Activated CD4-positive, alpha-beta T cell treated with anti-CD3 and anti-CD28 coated beads, Interleukin-2, amount 50 U/mL, for 48 hours (primary cell): ENCODE measurements around the gene UCK2.
"Not testable (repeated sequence)": the region's sequence is repeated elsewhere in the genome, so short reads cannot be mapped to it uniquely, and the experiment has no call there.

Source experiments
- DNase-seq, 2 experiments: peaks; one replicate each; pipeline ENCODE4 v3.0.0-alpha.2; 2020

The UCK2 gene

GRCh38 chr1:165827268-165828102 lies at the start of gene UCK2:
Gene UCK2, plus strand, starts transcription at chr1:165827614. Its CDS starts 220 bp downstream, at chr1:165827834.
- peak; percentile 76 to 80 for DNase-seq

DNA sequence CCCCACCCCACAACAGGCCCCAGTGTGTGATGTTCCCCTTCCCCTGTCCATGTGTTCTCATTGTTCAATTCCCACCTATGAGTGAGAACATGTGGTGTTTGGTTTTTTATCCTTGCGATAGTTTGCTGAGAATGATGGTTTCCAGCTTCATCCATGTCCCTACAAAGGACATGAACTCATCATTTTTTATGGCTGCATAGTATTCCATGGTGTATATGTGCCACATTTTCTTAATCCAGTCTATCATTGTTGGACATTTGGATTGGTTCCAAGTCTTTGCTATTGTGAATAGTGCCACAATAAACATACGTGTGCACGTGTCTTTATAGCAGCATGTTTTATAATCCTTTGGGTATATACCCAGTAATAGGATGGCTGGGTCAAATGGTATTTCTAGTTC lies 49.2 kb upstream of the UCK2 start:
- DNase-seq = not testable (repeated sequence)

DNA sequence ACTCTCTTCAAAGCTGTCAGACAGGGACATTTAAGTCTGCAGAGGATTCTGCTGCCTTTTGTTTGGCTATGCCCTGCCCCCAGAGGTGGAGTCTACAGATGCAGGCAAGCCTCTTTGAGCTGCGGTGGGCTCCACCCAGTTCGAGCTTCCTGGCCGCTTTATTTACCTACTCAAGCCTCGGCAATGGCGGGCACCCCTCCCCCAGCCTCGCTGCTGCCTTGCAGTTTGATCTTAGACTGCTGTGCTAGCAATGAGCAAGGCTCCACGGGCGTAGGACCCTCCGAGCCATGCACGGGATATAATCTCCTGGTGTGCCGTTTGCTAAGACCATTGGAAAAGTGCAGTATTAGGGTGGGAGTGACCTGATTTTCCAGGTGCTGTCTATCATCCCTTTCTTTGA lies 43.9 kb upstream of the UCK2 start:
- not testable (repeated sequence) for DNase-seq

GRCh38 chr1:165787741-165788140 lies 39.7 kb upstream of the UCK2 start:
- DNase-seq = no peak

- DNase-seq = no peak
Observed at GRCh38 chr1:165793951-165794350, 33.5 kb upstream of the UCK2 start.

- DNase-seq = no peak
Observed at GRCh38 chr1:165795894-165796293, 31.5 kb upstream of the UCK2 start.

DNA sequence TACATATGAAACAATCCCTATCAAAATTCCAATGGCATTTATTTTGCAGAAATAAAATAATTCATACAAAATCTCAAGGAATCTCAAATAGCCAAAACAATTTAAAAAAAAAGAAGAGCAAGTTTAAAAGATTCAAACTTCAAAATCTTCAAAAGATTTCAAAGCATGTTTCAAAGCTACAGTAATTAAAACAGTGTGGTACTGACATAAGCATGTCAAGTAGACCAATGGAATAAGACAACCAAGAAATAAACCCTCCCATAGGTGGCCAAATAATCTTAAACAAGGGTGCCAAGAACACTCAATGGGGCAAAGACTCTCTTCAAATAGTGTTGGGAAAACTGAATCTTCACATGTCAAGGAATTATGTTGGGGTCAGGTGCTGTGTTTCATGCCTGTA lies 28.0 kb upstream of the UCK2 start:
- DNase-seq = no peak

DNA sequence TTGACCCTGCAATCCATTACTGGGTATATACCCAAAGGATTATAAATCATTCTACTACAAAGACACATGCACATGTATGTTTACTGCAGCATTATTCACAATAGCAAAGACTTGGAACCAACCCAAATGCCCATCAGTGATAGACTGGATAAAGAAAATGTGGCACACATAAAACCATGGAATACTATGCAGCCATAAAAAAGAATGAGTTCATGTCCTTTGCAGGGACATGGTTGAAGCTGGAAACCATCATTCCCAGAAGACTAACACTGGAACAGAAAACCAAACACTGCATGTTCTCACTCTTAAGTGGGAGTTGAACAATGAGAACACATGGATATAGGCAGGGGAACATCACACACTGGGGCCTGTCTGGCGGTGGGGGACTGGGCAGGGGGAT lies 22.9 kb upstream of the UCK2 start:
- DNase-seq = not testable (repeated sequence)

GRCh38 chr1:165807613-165808012 lies 19.8 kb upstream of the UCK2 start:
- DNase-seq = no peak

DNA sequence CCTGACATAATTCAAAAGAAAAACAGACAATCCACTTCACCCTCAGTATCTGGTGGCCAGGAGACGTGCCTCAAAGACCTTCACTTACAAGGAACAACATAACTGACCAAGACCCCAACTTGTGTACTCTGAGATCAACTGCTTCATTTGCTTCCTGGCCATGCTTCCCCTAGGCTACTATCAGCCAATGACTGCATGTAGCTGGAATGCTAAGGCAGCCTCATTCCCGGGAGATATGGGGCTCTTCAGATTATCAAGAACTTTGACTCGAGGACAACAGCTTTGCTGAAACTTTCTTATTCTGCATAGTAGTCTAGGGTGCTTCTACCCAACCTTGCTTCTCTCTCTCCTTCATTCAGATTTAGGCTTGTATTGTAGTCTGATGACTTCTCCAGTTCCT lies 11.7 kb upstream of the UCK2 start:
- no peak for DNase-seq

DNA sequence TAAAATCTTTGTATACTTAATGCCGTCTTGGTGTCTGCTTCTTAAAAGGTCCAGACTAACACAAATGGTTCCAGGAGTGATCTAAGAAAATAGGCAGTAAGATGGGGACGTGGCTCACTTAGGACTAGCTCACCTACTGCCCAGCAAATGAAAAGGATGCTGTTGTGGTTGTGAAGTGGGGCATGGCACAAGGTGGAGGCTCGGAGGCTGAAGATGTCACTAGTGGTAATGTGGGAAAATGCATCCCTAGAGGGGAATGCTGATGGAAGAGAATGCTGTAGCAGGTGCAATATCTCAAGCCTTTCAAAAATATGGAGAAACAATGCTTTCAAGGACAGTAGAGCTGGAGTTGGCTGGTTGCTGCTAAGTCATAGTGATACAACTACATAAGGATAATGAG lies 11.3 kb upstream of the UCK2 start:
- no peak for DNase-seq

DNA sequence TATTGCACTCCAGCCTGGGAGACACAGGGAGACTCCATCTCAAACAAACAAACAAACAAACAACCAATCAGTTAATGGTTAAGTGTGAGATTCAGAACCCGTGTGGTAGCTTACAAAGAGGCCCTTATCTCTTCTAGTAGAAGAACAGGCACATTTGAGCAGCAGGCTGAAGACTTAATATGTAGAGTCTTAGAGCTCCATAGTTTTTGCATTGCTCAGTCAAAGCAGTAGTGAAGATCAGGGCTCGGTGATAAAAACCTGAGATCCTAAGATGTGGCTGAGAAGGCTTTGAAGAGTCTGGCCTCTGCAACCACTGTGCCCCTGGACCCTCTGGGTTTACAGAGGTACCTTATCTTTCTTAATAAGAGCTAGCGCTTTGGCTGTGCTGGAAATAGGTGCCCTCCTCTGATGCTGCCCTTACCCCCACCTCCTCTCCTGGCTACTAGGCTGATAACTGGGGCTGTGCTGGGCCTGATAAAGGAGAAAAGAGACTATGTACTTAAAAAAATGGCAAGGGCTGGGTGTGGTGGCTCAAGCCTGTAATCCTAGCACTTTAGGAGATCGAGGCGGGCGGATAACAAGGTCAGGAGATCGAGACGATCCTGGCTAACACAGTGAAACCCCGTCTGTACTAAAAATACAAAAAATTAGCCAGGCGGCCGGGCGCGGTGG lies 10.5 kb upstream of the UCK2 start:
- DNase-seq = no peak

DNA sequence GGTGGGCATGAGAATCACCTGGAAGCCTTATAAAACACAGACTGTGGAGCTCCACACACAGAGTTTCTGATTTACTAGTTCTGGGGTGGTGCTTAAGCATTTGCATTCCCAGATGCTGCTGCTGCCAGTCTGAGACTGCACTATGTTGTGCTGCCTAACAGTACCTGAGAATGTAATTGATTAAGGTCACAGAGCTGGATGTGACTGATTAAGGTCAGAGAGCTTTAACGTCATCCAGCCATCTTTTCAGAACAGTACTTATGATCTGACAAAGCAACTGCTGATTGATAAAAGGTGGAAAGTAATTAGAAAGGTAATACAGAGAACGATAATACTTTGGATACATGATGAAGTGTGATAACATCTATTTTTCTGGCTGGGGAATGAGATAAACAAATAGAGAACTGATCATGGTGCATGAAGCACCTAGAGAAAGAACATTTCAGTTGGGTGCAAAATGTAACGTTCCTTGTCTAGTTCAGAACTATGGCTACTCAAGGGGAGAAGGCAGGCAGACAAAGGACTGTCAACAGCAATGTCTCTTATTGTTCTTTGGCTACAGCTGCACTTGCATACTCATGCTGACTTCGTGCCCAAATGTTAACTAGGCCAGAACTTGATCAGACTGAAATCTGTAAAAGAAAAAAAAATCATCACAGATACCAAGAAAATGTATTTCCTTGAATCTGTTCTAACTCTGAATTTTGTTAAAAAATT lies 3.7 kb upstream of the UCK2 start:
- no peak for DNase-seq

DNA sequence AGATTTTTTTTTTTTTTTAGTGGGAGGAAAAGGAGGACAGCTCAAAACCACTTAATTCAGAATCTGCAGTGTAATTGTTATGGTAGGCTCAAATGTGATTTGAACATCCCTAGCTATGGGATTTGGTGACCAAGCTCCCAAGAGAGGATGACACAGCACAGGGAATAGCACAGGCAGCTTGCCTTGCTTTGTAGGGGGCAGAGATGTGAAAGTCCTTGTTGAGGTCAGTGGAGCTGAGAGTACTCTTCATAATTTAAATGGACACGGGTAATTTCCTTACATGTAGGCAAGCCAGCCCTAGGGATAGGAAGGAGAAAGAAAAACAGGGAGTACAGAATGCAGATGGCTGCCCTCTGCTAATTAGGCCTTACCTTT lies 3.2 kb upstream of the UCK2 start:
- no peak for DNase-seq

GRCh38 chr1:165826565-165827267 lies 698 bp upstream of the UCK2 start:
- DNase-seq = no peak

- peak; percentile 55 to 67 for DNase-seq
Observed at GRCh38 chr1:165828103-165828668, 772 bp downstream of the UCK2 start.

GRCh38 chr1:165828669-165829329 lies 1.4 kb downstream of the UCK2 start:
- DNase-seq = peak; percentile 30 to 48

GRCh38 chr1:165829888-165830287 lies 2.5 kb downstream of the UCK2 start:
- DNase-seq = no peak

GRCh38 chr1:165831146-165831545 lies 3.7 kb downstream of the UCK2 start:
- no peak for DNase-seq

DNA sequence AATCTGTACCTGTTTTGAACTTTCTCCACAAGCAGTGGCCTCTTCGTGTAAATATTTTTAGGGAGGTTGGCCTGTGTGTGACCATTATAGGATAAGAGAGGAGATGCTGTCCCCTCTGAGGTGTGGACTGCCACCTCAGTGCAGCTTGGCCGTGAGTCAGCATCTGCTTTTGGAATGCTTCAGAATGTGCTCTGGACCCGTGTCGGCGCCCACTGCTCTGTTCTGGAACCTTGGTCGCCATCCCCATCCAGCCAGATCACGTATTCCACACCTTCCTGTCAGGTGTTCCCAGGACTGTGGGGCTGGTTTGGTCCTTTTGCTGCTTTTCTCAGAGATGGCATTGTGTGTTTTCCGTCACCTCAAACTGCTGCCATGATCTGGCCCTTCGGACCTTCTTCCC lies 5.5 kb downstream of the UCK2 start:
- DNase-seq = no peak

GRCh38 chr1:165833358-165833757 lies 5.9 kb downstream of the UCK2 start:
- DNase-seq = no peak

- DNase-seq = no peak
Observed at GRCh38 chr1:165834229-165834628, 6.8 kb downstream of the UCK2 start.
